ENCODE data around the gene IKZF2. TPM values are rescaled to one million over a fixed set of nuclear protein-coding genes. Genes with fewer than 3 reads are reported as not detected.

Gene IKZF2
- total and polyA plus RNA-seq, 2 experiments from 2014 or later: 2.6 to 10.1 TPM

DNA sequence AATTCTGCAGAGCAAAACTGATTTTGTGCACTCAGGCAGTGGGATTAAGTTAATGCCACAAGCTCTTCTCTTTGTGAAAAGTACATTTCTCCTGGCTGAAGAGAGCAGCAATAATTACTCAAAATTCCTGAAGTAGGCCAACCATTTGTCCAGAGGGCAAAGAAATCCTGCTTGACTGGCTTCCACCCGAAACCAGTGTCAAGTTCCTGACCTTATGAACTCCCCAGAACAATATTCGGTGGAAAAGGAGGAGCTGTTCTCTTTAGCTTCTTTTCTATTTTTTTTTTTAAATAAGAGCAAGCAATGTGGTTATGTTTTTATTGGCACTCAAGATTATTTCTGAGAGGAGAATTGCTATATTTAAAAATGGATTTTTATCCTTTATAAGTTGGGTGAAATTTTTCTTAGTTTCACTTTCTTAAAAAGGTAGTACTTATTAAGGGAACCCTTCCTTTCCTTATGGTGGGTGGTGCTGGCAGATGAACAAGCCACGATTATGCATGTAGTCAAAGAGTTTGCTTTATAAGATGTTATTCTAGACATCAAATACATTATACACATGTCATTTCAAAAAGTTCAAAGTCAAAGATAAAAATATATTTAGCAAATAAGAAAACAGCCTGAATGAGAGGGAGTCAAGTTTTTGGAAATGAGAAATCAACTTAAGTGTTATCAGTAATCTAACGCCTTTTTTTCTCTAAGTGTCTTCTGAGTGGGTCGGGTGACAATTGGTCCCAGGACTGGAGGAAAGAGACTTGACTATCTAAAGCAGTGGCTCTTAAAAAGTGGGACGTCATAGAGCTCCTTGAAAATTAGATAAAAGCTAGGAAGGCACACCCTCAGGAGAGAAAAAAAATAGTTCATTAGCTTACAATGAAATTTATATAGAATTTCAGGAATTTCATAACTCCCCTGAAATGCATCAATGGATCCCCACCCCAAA lies 194.5 kb downstream of the IKZF2 start:
- no peaks in the 10 kb centered on the region for H3K9me3 Mint-ChIP-seq
- Histone ChIP-seq H3K4me3 (no peak overlapping the region), H3K27ac (ENCODE audit: low read depth) (no peak overlapping the region), H3K9me2 (ENCODE audit: insufficient read depth) (peaks cover 8% of the 10 kb centered on the region; the same call in 1 of the 2 replicates), H4K20me1 (replicated peaks; ENCODE audit: insufficient read depth) (no peaks in the 10 kb centered on the region), H3K79me2 (replicated peaks; ENCODE audit: insufficient read depth) (no peaks in the 10 kb centered on the region), H3K36me3 (ENCODE audit: insufficient read depth) (no peaks in the 10 kb centered on the region), H3F3A (replicated peaks; ENCODE audit: low read depth) (no peaks in the 10 kb centered on the region), H3K27me3 (ENCODE audit: insufficient read depth) (no peaks in the 10 kb centered on the region), H3K4me1 (ENCODE audit: insufficient read depth) (peaks cover 8% of the 10 kb centered on the region; the same call in 1 of the 2 replicates), H2AFZ (no peak overlapping the region), H3K4me2 (no peak overlapping the region)
- DNase-seq (ENCODE audit: low spot score) (no peak), ATAC-seq (no peak)
- H3K27me3 Mint-ChIP-seq (ENCODE audit: insufficient read depth, low read depth, poor library complexity): no peaks in the 10 kb centered on the region
- H3K4me1 Mint-ChIP-seq: peaks cover 17% of the 10 kb centered on the region
- H3K4me3 Mint-ChIP-seq: no peak overlapping the region
- H3K36me3 Mint-ChIP-seq (ENCODE audit: low read depth): no peaks in the 10 kb centered on the region
- H3K27ac Mint-ChIP-seq: no peak overlapping the region
- TF ChIP-seq ZNF114 (CRISPR knock-in tag; IDR thresholded peaks at IDR 0.05) (no peak), NANOG (IDR thresholded peaks at IDR 0.05; ENCODE audit: borderline replicate concordance) (no peak), ETS1 (IDR thresholded peaks at IDR 0.05) (no peak)

DNA sequence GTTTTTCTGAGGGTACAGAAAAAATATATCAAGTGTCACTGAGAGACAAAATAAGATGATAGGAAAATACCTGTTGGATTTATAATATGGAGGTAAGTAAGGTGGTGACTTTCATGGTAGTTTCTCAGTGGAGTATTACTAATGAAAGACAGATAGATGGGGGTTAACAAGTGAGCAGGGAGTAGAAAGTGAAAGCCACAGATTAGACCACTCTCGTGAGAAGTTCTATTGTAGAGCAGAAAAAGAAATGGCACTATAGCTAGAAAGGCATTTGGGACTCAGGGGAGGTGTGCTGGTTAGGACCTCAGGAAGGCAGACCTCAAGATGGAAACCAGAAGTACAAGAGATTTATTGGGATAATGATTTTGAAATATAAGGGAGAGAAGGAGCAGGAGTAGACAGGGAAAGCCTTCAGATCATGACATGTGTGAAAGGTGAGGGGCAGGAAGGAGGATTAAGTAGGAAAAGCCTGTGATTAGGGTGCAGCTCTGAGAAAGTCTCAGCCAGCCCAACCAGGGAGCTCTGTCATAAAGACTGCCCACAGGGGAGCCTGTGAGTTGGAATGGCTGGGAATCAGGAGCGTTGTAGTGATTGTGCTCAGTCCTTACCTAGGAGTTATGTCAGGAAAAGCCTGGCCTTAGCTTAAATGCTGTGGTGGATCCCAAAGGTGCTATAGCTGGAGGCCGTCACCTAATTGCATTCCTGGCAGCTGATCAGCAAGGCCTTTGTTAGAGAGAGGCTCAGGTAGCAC lies 198.1 kb downstream of the IKZF2 start:
- ATAC-seq (peak; percentile 50), DNase-seq (ENCODE audit: low spot score) (no peak)
- no peaks in the 10 kb centered on the region for H3K4me1 ChIP-seq (ENCODE audit: insufficient read depth)
- no peaks in the 10 kb centered on the region for H4K20me1 ChIP-seq (replicated peaks; ENCODE audit: insufficient read depth)
- no peak for TF ChIP-seq ETS1 (IDR thresholded peaks at IDR 0.05)
- TF ChIP-seq ZNF331 (CRISPR knock-in tag; IDR thresholded peaks at IDR 0.05; ENCODE audit: low read depth): no peak
- no peak for TF ChIP-seq NANOG (IDR thresholded peaks at IDR 0.05; ENCODE audit: borderline replicate concordance)
- TF ChIP-seq CTCF (conservative IDR thresholded peaks at IDR 0.05; ENCODE audit: low read depth in 2 of 2): no peak
- no peak for TF ChIP-seq EZH2 (IDR thresholded peaks at IDR 0.05; ENCODE audit: low read depth, unreplicated experiment)
- TF ChIP-seq REST (IDR thresholded peaks at IDR 0.05; ENCODE audit: unreplicated experiment): no peak
- TF ChIP-seq CREB1 (CRISPR knock-in tag; IDR thresholded peaks at IDR 0.05; ENCODE audit: low read depth): no peak
- TF ChIP-seq JUNB (IDR thresholded peaks at IDR 0.05; ENCODE audit: unreplicated experiment): no peak
- no peaks in the 10 kb centered on the region for H3K27me3 Mint-ChIP-seq (ENCODE audit: insufficient read depth, low read depth, poor library complexity)
- no peak overlapping the region for H2AFZ ChIP-seq
- no peaks in the 10 kb centered on the region for H3K79me2 ChIP-seq (replicated peaks; ENCODE audit: insufficient read depth)
- no peak overlapping the region for H3K27ac ChIP-seq (ENCODE audit: low read depth)
- no peaks in the 10 kb centered on the region for H3K36me3 ChIP-seq (ENCODE audit: insufficient read depth)
- no peaks in the 10 kb centered on the region for H3K9me3 Mint-ChIP-seq
- H3F3A ChIP-seq (replicated peaks; ENCODE audit: low read depth): no peaks in the 10 kb centered on the region
- H3K27ac Mint-ChIP-seq: no peak overlapping the region
- H3K4me3 ChIP-seq: no peak overlapping the region
- H3K4me1 Mint-ChIP-seq: peaks cover 8% of the 10 kb centered on the region
- no peak overlapping the region for H3K4me3 Mint-ChIP-seq
- H3K9me2 ChIP-seq (ENCODE audit: insufficient read depth): peaks cover 2% of the 10 kb centered on the region; the same call in 1 of the 2 replicates
- no peaks in the 10 kb centered on the region for H3K27me3 ChIP-seq (ENCODE audit: insufficient read depth)
- H3K4me2 ChIP-seq: no peak overlapping the region
- no peaks in the 10 kb centered on the region for H3K36me3 Mint-ChIP-seq (ENCODE audit: low read depth)
